NT2/D1 (cell line): ENCODE results near the gene WDHD1.
"Not testable (repeated sequence)": the region's sequence is repeated elsewhere in the genome, so short reads cannot be mapped to it uniquely, and the experiment has no call there.

Source experiments
- DNase-seq: peaks from one replicate; pipeline ENCODE4 v3.0.0-alpha.2; 2011; ENCODE audit warnings: low read depth, low spot score
- H3K27me3 ChIP-seq: 2 replicates; pipeline ENCODE4 v1.6.0; 2011; ENCODE audit warnings: mild to moderate bottlenecking; ENCODE audit not compliant: insufficient read length, insufficient read depth
- H3K36me3 ChIP-seq: 2 replicates; pipeline ENCODE4 v1.6.1; 2011; ENCODE audit warnings: mild to moderate bottlenecking, low read length, mixed read lengths; ENCODE audit not compliant: insufficient read depth, insufficient read length
- H3K4me1 ChIP-seq: 2 replicates; pipeline ENCODE4 v1.5.1; 2011; ENCODE audit not compliant: insufficient read depth, insufficient read length
- H3K4me3 ChIP-seq: 2 replicates; pipeline ENCODE4 v1.5.1; 2011; ENCODE audit warnings: low read depth; ENCODE audit not compliant: insufficient read length
- H3K9ac ChIP-seq: 2 replicates; pipeline ENCODE4 v1.6.0; 2011; ENCODE audit warnings: low read depth; ENCODE audit not compliant: insufficient read length
- H3K9me3 ChIP-seq: 2 replicates; pipeline ENCODE4 v1.5.1; 2011; ENCODE audit warnings: mild to moderate bottlenecking, low read length; ENCODE audit not compliant: insufficient read depth
- SUZ12 ChIP-seq: IDR thresholded peaks from 2 replicates; pipeline ENCODE4 v1.6.1; 2011; ENCODE audit not compliant: insufficient read length, insufficient read depth; ENCODE audit errors: extremely low read depth
- YY1 ChIP-seq: IDR thresholded peaks from 2 replicates; pipeline ENCODE4 v1.6.1; 2011; ENCODE audit not compliant: insufficient read length, insufficient read depth
- ZNF274 ChIP-seq: IDR thresholded peaks from 2 replicates; pipeline ENCODE4 v1.6.1; 2011; ENCODE audit warnings: mild to moderate bottlenecking, low read depth, low read length

Gene WDHD1

GRCh38 chr14:54931598-54932340, 95.1 kb downstream of the WDHD1 start:
- no peak for DNase-seq
- H3K9me3 ChIP-seq = no peaks in the 10 kb centered on the region
- H3K36me3 ChIP-seq = no peaks in the 10 kb centered on the region
- H3K4me1 ChIP-seq = no peaks in the 10 kb centered on the region
- H3K9ac ChIP-seq = no peak overlapping the region
- H3K27me3 ChIP-seq = no peaks in the 10 kb centered on the region
- no peak for TF ChIP-seq YY1
- no peak for TF ChIP-seq SUZ12
- TF ChIP-seq ZNF274 = no peak
- no peak overlapping the region for H3K4me3 ChIP-seq

GRCh38 chr14:54931101-54931500, 95.8 kb downstream of the WDHD1 start:
- no peak overlapping the region for H3K9ac ChIP-seq
- H3K36me3 ChIP-seq = no peaks in the 10 kb centered on the region
- DNase-seq = no peak
- no peak for TF ChIP-seq YY1
- no peak for TF ChIP-seq ZNF274
- TF ChIP-seq SUZ12 = no peak
- no peaks in the 10 kb centered on the region for H3K27me3 ChIP-seq
- H3K4me3 ChIP-seq = no peak overlapping the region
- no peaks in the 10 kb centered on the region for H3K9me3 ChIP-seq
- no peaks in the 10 kb centered on the region for H3K4me1 ChIP-seq

GRCh38 chr14:54929556-54929955, 97.3 kb downstream of the WDHD1 start:
- Histone ChIP-seq H3K4me3 (no peak overlapping the region), H3K36me3 (no peaks in the 10 kb centered on the region), H3K27me3 (no peaks in the 10 kb centered on the region), H3K4me1 (no peaks in the 10 kb centered on the region), H3K9me3 (no peaks in the 10 kb centered on the region), H3K9ac (no peak overlapping the region)
- no peak for DNase-seq
- TF ChIP-seq ZNF274 (no peak), YY1 (no peak), SUZ12 (no peak)

GRCh38 chr14:54928216-54928615, 98.7 kb downstream of the WDHD1 start:
- no peak overlapping the region for H3K4me3 ChIP-seq
- no peak overlapping the region for H3K9ac ChIP-seq
- DNase-seq = no peak
- no peaks in the 10 kb centered on the region for H3K4me1 ChIP-seq
- TF ChIP-seq YY1 (no peak), SUZ12 (no peak), ZNF274 (no peak)
- no peaks in the 10 kb centered on the region for H3K27me3 ChIP-seq
- H3K9me3 ChIP-seq = no peaks in the 10 kb centered on the region
- no peaks in the 10 kb centered on the region for H3K36me3 ChIP-seq

- no peak for DNase-seq
- no peaks in the 10 kb centered on the region for H3K9me3 ChIP-seq
- H3K9ac ChIP-seq = no peak overlapping the region
- H3K4me1 ChIP-seq = no peaks in the 10 kb centered on the region
- no peaks in the 10 kb centered on the region for H3K27me3 ChIP-seq
- no peaks in the 10 kb centered on the region for H3K36me3 ChIP-seq
- no peak for TF ChIP-seq YY1
- no peak overlapping the region for H3K4me3 ChIP-seq
These were observed 99.3 kb downstream of the WDHD1 start for GRCh38 chr14:54927551-54927950.

GRCh38 chr14:54926570-54926969, 100.3 kb downstream of the WDHD1 start:
- not testable (repeated sequence) for H3K27me3 ChIP-seq, H3K9me3 ChIP-seq

GRCh38 chr14:54922598-54922997, 104.3 kb downstream of the WDHD1 start:
- H3K27me3 ChIP-seq = no peaks in the 10 kb centered on the region
- TF ChIP-seq ZNF274 (no peak), SUZ12 (no peak), YY1 (no peak)
- H3K9me3 ChIP-seq = no peaks in the 10 kb centered on the region
- no peak for DNase-seq
- no peak overlapping the region for H3K9ac ChIP-seq
- H3K4me1 ChIP-seq = no peaks in the 10 kb centered on the region
- H3K36me3 ChIP-seq = no peaks in the 10 kb centered on the region
- H3K4me3 ChIP-seq = no peak overlapping the region

More at GRCh38 chr14:54926570-54926969, 100.3 kb downstream of the WDHD1 start:
- H3K36me3 ChIP-seq, H3K9ac ChIP-seq, H3K4me1 ChIP-seq, H3K4me3 ChIP-seq, DNase-seq: not testable (repeated sequence)

- Histone ChIP-seq H3K9ac (no peak overlapping the region), H3K9me3 (no peaks in the 10 kb centered on the region), H3K27me3 (no peaks in the 10 kb centered on the region), H3K4me1 (no peaks in the 10 kb centered on the region), H3K36me3 (no peaks in the 10 kb centered on the region), H3K4me3 (no peak overlapping the region)
- DNase-seq = no peak
- TF ChIP-seq ZNF274 (no peak), SUZ12 (no peak), YY1 (no peak)
These were observed 106.8 kb downstream of the WDHD1 start for GRCh38 chr14:54920052-54920451.
